Natural killer cell treated with Interleukin-12 subunit alpha and Interleukin-12 subunit beta and Interleukin-15 and Interleukin-18, amount 100 ng/mL, for 72 hours (primary cell): ENCODE data around the gene BRD4. TPM values are rescaled to one million over a fixed set of nuclear protein-coding genes. Genes with fewer than 3 reads are reported as not detected.
A peak's percentile ranks its signal among the peaks of the same experiment; 100 is the strongest.

ENCODE experiments used
- ATAC-seq, 2 donors: fragments of 150-1000 bp; cut with Tn5 transposase in 1 of 2; sonication (Bioruptor Pico), chemical (Tn5 transposase) in 1 of 2; 2 replicates each; pipeline ENCODE4 v1.10.0; 2021
- DNase-seq: peaks from one replicate; pipeline ENCODE4 v3.0.0; 2022; ENCODE audit warnings: low spot score
- H3K27ac Mint-ChIP-seq, 2 donors: 1 replicate in 1 of 2; 2 replicates in 1 of 2; pipeline ENCODE4 v1.8.0; 2022; ENCODE audit warnings: mixed read lengths in 2 of 2, mild to moderate bottlenecking in 1 of 2, moderate library complexity in 1 of 2
- H3K27me3 Mint-ChIP-seq, 2 donors: 1 replicate in 1 of 2; 2 replicates in 1 of 2; pipeline ENCODE4 v1.8.0; 2022; ENCODE audit warnings: mixed read lengths in 2 of 2
- H3K36me3 Mint-ChIP-seq: one replicate; pipeline ENCODE4 v1.8.0; 2022; ENCODE audit warnings: mixed read lengths
- H3K4me1 Mint-ChIP-seq, 2 donors: 1 replicate in 1 of 2; 2 replicates in 1 of 2; pipeline ENCODE4 v1.8.0; 2022; ENCODE audit warnings: low read depth in 2 of 2, mixed read lengths in 2 of 2, mild to moderate bottlenecking in 1 of 2
- H3K4me3 Mint-ChIP-seq: one replicate; pipeline ENCODE4 v1.8.0; 2022; ENCODE audit warnings: mixed read lengths
- H3K9me3 Mint-ChIP-seq: 2 replicates; pipeline ENCODE4 v1.8.0; 2022; ENCODE audit warnings: mixed read lengths
- total RNA-seq, 2 donors: library from RNA; stranded (reverse); gene quantifications; one replicate each; pipeline ENCODE4 v1.2.3, GENCODE V29; 2022

BRD4 gene
- 100 to 1,000 TPM; 111 to 161 TPM for total RNA-seq

DNA sequence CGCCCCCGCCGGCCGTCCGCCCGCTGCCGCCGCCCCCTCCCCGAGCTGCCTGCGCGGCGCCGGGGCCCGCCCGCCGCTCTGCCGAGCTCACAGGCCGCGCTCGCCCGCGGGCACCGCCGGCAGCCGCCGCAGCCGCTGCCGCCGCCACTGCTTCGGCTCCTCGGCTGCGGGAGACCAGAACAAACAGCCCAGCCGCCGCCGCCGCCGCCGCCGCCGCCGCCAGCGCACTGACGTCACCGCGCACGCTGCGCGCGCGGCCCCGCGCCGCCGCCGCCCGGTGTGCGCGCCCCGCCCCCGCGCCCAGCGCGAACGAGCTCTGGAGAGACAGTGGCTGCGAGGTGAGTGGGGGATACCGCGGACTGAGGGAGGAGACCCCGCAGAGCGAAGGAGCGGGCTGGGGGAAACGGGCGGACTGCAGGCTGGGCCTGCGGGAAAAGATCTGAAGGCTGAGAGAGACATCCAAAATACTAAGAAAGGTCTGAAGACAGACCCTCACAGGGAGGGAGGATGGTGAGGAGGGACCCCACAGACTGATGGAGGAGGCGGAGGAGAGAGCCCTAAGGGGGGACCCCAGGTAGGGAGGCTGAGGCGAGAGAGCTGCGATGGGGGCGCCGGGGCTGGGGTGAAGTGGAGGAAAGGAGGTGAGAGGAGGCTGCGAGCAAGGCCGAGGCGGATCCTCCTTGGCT lies at the start of gene BRD4:
Gene BRD4 (minus strand): TSS at position 229 of the 686 bp plus-strand sequence. CDS start 59,440 bp downstream, outside the sequence.
- Mint-ChIP-seq H3K4me1 (peaks cover 37 to 39% of the 10 kb centered on the region in 2 donors), H3K9me3 (no peaks in the 10 kb centered on the region), H3K27ac (peak within 1 kb of the TSS; percentile 91 to 93), H3K36me3 (peaks cover 6% of the 10 kb centered on the region), H3K27me3 (no peaks in the 10 kb centered on the region), H3K4me3 (peak within 1 kb of the TSS; percentile 99)
- DNase-seq (peak; percentile 82), ATAC-seq (peak; percentile 84)

DNA sequence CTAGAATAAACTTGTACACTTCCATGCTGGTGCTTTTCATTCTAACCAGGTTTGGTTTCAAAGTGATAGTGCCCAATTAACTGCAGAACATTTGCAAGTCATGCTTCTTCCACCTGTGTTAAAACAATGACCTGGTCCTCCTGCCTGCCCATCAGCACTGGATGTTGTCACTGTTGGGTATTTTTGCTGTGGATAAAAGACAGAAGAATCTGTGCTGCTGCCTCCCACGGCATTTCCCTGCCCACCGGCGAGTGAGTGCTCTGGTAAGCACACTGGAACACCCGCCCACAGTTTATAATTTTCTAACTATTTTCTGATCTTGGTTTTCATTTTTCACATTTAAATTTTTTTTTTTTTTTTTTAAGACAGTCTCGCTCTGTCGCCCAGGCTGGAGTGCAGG lies 49.5 kb upstream of the BRD4 start:
- ATAC-seq (no peak), DNase-seq (no peak)
- H3K4me1 Mint-ChIP-seq = peaks cover 23 to 28% of the 10 kb centered on the region in 2 donors
- peak overlapping the region; percentile 30 for H3K4me3 Mint-ChIP-seq
- H3K9me3 Mint-ChIP-seq = no peaks in the 10 kb centered on the region
- peaks cover 5% of the 10 kb centered on the region for H3K36me3 Mint-ChIP-seq
- H3K27me3 Mint-ChIP-seq = no peaks in the 10 kb centered on the region
- peak overlapping the region; percentile 73 to 85 for H3K27ac Mint-ChIP-seq

DNA sequence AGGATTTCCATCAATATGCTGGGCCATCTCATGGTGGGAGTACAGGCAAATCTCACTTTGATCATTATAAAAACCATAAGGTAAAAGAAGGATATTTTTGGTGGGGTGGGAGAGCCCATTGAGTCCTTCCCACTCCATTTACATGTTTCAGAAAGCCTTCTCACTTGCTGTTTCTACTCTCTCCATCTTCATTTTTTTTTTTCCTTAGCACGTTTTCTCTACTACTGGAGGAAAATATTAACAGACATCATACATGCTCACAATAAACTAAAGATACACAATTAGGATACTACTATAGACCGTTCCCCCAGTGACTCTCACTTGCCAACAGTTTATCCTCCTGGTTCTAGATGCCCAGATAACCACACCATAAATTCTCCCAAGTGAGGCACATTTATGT lies 49.1 kb upstream of the BRD4 start:
- DNase-seq = no peak
- H3K4me1 Mint-ChIP-seq = peaks cover 27 to 32% of the 10 kb centered on the region in 2 donors
- no peak for ATAC-seq
- no peaks in the 10 kb centered on the region for H3K9me3 Mint-ChIP-seq
- H3K36me3 Mint-ChIP-seq = peaks cover 5% of the 10 kb centered on the region
- peak overlapping the region; percentile 30 for H3K4me3 Mint-ChIP-seq
- peak overlapping the region; percentile 73 to 85 for H3K27ac Mint-ChIP-seq
- no peaks in the 10 kb centered on the region for H3K27me3 Mint-ChIP-seq

DNA sequence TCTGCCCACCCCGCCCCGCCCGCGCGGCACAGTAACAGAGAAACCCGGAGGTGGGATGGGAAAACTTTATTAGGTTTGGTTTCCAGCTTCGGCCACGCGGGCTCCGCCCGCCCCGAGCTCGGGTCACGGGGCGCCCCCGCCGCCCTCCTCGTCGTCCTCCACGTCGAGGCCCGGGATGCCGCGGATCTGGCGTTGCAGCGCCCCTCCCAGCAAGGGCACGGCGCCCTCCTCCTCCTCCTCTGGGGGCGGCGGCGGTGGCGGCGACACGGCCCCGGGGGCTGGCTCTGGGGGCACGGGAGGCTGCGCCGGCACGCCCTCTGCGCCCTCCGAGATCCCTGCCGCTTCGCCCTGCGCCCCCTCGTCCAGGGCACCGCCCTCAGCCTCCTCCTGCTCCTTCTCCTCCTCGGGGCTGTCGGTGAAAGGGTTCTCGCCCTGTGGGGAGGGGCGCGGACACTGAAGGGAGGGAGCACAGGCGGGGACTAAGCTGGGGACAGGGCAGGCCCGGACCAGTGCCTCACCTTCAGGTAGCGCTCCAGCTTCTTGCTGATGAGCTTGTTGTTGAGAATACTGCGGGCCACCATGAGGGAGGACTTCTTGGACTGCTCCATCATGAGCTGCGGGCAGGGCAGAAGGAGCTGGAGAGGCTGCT lies 47.8 kb upstream of the BRD4 start:
- H3K4me3 Mint-ChIP-seq = peak overlapping the region; percentile 93
- DNase-seq (no peak), ATAC-seq (peak in 1 of 2 donors; percentile 57)
- peaks cover 27 to 32% of the 10 kb centered on the region in 2 donors for H3K4me1 Mint-ChIP-seq
- no peaks in the 10 kb centered on the region for H3K9me3 Mint-ChIP-seq
- H3K27ac Mint-ChIP-seq = peak overlapping the region; percentile 85 to 89
- peaks cover 5% of the 10 kb centered on the region for H3K36me3 Mint-ChIP-seq
- H3K27me3 Mint-ChIP-seq = no peaks in the 10 kb centered on the region

DNA sequence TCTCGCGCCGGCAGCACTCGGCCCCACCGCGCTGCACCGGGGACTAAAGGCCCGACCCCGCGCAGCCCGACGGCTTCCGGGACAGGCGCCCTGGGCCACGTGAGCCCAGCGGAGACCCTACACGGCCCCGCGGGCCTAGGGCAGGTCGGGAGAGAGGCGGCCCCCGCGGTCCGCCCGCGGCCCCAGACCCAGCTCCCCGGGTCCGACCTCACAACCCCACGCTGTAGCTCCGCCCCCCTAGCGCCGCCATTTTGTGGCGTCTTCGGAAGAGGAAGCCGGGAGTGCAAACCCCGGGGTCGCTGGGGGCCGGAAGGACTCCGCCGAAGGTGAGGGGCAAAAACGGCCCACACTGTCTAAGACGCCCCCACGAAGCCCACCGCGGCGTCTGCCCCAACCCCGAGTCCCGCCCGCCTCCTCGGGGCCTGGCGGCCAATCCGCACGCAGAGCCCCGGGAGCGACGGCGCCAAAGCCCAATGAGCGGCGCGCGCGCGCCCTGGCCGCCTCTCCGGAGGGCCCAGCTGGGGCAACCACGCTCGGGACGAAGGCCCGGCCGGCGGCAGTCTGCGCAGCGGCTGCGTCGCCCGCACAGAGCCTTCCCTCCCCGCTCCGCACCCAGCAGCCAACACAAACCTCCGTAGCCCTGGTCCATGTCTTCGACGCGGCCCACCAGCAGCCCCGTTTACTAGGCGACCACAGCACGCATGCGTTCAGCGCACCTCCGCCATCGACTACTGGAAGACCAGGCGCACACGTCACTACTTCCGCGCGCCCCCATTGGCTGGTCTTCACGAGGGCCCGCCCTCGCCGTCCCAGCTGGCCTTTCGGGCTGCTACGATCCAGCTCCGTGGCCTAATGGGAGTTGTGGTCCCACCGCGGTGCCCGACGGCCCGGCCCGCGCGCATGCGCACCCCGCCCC lies 47.0 kb upstream of the BRD4 start, which contains the start of gene AKAP8:
Gene AKAP8 (minus strand): TSS at position 705 of the 916 bp plus-strand sequence. CDS start 56 bp downstream, at position 649.
- Mint-ChIP-seq H3K27me3 (no peaks in the 10 kb centered on the region), H3K9me3 (no peaks in the 10 kb centered on the region), H3K4me1 (peaks cover 30 to 32% of the 10 kb centered on the region in 2 donors), H3K36me3 (peaks cover 5% of the 10 kb centered on the region), H3K27ac (peak within 1 kb of the TSS; percentile 85 to 89), H3K4me3 (peak within 1 kb of the TSS; percentile 93)
- ATAC-seq (peak; percentile 96 to 97), DNase-seq (peak; percentile 99)

DNA sequence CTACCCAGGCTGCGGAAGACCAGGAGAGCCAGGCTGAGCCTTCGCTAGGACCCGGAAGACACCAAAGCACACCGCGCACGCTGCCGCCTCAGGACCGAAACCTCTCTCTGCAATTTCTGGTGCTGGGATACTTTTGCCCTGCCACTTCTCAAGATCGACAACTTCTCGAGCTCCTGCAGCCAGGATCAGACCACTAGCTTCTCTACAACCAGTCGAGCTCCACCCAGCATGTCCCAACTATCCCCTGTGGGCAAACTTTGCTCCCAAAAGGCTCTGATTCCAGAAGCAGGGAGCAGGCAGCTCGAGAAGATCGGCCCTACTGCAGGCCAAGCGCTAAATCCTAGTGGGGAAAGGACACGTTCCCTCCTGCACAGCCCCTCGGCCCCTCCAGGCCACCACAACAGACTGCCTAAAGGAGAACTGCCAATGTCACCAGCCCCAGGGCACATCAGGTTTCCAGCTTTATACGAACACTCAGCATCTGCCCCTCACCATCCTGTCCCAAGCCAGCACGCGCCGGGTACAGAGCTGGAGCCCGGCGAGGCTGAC lies 46.3 kb upstream of the BRD4 start:
- peak overlapping the region; percentile 85 to 89 for H3K27ac Mint-ChIP-seq
- ATAC-seq (no peak), DNase-seq (no peak)
- peaks cover 32% of the 10 kb centered on the region in 2 donors for H3K4me1 Mint-ChIP-seq
- peaks cover 5% of the 10 kb centered on the region for H3K36me3 Mint-ChIP-seq
- H3K4me3 Mint-ChIP-seq = peak overlapping the region; percentile 93
- no peaks in the 10 kb centered on the region for H3K27me3 Mint-ChIP-seq
- no peaks in the 10 kb centered on the region for H3K9me3 Mint-ChIP-seq

DNA sequence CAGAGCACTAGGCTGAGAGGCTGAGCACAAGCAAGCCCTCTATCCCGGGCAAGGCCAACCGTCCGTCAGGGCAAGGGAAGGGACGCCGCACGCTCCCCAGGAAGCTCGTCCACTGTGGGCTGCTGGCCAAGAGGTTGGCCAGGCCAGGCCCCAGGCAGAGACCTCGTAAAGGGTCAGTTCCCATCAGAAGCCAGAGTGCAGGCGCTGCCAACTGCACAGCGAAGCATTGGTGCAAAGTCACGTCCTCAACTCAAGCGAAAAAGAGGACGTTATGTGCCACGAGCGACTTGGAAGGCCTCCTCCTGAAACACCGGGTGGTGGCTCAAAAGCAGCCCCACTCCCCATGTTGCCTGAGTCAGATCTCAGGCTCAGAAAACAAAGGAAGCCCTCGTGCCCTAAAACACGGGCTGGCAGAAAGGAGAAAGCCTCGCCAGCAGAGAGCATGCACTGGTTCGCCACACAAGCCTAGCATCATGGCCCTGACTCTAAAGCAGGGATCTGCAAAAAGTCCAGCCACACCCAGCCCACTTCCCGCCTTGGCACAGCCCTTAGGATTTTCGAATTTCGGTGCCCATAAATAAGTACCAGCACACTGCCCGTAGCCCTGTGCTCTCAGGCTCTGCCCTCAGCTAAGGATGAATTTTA lies 42.6 kb upstream of the BRD4 start:
- no peak for ATAC-seq
- no peaks in the 10 kb centered on the region for H3K9me3 Mint-ChIP-seq
- no peak overlapping the region for H3K4me3 Mint-ChIP-seq
- no peak for DNase-seq
- no peaks in the 10 kb centered on the region for H3K27me3 Mint-ChIP-seq
- H3K4me1 Mint-ChIP-seq = peaks cover 19 to 30% of the 10 kb centered on the region in 2 donors
- no peak overlapping the region for H3K27ac Mint-ChIP-seq
- peaks cover 5% of the 10 kb centered on the region for H3K36me3 Mint-ChIP-seq

DNA sequence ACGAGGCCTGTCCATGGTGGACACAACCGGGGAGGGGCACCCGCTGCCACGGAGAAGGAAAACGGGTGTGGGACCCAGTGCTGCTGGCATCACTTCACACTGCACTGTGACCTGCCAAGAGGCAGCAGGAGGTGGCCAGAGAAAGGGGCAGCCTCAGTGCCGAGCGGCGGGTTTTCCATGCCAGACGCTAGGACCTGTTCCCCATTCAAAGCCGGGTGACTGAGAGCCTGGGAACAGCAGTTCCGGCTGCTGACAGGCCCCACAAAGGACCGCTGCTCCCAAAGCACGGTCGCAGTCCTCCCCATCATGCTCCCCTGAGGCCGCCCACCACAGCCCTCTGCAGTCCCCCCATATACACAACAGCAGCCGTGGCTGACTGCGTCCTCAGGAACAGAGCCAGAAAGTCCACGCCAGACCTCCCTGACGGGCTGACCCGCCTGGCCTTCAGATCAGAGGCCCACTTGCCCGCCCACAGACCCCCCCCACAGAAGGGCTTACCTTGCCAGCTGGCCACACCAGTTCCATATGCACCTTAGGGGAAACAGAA lies 41.8 kb upstream of the BRD4 start:
- Mint-ChIP-seq H3K4me3 (no peak overlapping the region), H3K4me1 (peaks cover 19 to 30% of the 10 kb centered on the region in 2 donors), H3K27ac (no peak overlapping the region), H3K9me3 (no peaks in the 10 kb centered on the region), H3K36me3 (peaks cover 5% of the 10 kb centered on the region), H3K27me3 (no peaks in the 10 kb centered on the region)
- DNase-seq (no peak), ATAC-seq (no peak)

DNA sequence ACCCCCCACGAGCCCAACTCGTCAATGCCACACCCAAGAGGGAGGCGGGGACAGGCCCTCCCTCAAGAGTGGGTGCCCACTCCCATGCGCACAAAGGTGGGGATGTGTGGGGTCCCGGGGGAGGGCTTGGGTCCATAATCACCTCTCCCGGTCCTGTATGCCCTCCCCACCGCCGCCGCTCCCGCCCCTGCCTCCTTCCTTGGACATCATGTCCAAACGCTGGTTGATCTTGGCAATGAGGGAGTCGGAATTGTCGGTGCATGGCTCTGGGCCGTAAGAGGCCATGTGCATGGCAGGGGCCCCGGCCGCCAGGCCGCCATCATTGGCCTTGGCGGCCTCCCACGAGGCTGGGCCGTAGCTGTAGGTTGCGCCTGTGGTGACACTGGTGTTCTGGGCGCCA lies 41.3 kb upstream of the BRD4 start:
- no peak overlapping the region for H3K27ac Mint-ChIP-seq
- H3K4me3 Mint-ChIP-seq = no peak overlapping the region
- peaks cover 19 to 31% of the 10 kb centered on the region in 2 donors for H3K4me1 Mint-ChIP-seq
- no peaks in the 10 kb centered on the region for H3K27me3 Mint-ChIP-seq
- no peaks in the 10 kb centered on the region for H3K9me3 Mint-ChIP-seq
- peaks cover 5% of the 10 kb centered on the region for H3K36me3 Mint-ChIP-seq
- no peak for ATAC-seq
- DNase-seq = no peak

DNA sequence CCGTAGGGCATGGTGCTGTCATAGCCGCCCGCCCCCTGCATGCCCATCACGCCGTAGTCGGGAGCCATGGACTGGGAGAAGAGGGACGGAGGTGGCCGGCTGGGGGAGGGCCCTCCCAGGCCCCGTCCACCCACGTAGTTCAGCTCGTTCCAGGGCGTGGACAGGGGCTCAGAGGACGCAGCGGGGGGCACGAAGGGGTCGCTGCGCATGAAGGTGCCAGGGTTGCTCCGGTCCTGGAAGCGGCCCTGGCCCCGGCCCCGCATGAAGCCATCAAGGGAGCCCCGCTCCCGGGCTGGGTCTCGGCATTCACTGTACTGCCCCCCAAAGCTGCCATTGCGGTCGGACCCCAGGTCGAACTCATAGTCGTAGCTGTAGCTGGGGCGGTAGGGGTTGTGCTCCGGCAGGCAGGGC lies 40.6 kb upstream of the BRD4 start:
- ATAC-seq = no peak
- H3K27ac Mint-ChIP-seq = no peak overlapping the region
- DNase-seq = no peak
- H3K4me3 Mint-ChIP-seq = no peak overlapping the region
- H3K27me3 Mint-ChIP-seq = no peaks in the 10 kb centered on the region
- H3K36me3 Mint-ChIP-seq = no peaks in the 10 kb centered on the region
- H3K9me3 Mint-ChIP-seq = no peaks in the 10 kb centered on the region
- peaks cover 13 to 26% of the 10 kb centered on the region in 2 donors for H3K4me1 Mint-ChIP-seq

DNA sequence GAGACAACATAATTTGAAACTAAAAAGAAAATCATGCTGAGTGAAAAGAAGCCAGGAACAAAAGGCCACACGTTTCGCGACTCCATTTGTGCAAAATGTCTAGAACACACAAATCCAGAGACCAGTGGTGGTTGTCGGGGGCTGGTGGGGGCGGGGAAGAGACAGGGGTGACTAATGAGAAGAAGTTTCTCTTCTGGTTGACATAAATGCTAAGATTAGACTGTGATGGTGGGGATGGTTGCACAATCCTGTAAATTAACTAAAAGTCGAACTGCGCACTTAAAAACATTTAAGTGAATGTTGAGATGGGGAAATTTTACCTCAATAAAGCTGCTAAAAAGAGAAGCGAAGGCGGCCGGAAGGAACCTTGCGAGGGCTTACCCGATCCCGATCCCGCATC lies 40.1 kb upstream of the BRD4 start:
- no peaks in the 10 kb centered on the region for H3K27me3 Mint-ChIP-seq
- DNase-seq (no peak), ATAC-seq (no peak)
- no peaks in the 10 kb centered on the region for H3K36me3 Mint-ChIP-seq
- H3K4me1 Mint-ChIP-seq = peaks cover 10 to 23% of the 10 kb centered on the region in 2 donors
- H3K27ac Mint-ChIP-seq = no peak overlapping the region
- no peak overlapping the region for H3K4me3 Mint-ChIP-seq
- no peaks in the 10 kb centered on the region for H3K9me3 Mint-ChIP-seq

DNA sequence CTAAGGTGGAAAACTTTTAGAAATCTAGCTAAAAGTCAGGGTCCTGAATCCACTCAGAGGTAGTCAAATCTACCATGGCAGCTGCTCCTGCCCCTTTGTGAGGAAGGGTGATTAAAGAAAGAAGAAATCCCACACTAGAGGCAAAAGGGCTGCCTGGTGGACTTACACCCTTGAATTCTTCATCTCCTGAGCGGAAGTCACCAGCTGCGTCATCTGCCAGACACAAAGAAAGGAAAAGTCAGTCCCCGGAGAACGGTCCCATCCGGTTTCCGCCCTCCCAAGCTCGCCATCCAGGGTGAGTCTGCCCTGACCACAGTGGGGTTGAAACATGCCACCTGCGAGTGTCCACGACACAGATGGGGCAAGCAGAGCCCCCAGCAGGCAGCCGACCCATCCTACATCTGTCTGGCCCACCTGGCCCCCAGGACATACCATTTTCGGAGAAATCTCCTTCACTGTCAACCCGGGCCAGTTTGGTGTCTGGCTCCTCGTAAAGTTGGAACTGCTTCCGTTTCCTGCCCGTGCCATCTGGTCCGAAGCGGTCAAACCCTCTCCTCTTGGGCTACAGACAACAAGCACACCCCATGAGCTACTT lies 39.5 kb upstream of the BRD4 start:
- Mint-ChIP-seq H3K36me3 (no peaks in the 10 kb centered on the region), H3K4me1 (peaks cover 5 to 19% of the 10 kb centered on the region in 2 donors), H3K9me3 (no peaks in the 10 kb centered on the region), H3K27me3 (no peaks in the 10 kb centered on the region), H3K4me3 (no peak overlapping the region), H3K27ac (no peak overlapping the region)
- no peak for ATAC-seq
- DNase-seq = no peak
